Measurements from ENCODE around the gene CTSC.
A peak's percentile ranks its signal among the peaks of the same experiment; 100 is the strongest.
"Not testable (repeated sequence)": the region's sequence is repeated elsewhere in the genome, so short reads cannot be mapped to it uniquely, and the experiment has no call there.

CTSC gene

DNA sequence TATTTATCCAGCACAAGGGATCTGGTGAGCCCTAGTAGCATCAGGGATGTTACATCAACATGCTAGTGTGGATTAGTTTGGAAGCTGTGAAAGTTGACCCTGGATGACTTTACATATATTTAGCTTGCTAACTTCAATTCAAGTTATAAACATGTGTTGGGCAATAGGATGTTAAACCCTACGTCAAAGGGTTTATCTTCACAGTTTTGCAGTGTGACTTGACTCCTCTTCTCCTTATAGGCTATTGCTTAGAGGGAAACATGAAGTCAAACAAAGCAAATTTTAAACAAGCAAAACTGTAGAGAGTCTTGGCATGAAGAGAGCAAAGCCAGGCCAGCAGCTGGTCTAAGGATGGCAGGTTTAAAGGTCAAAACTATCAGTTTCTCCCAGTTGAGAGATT, 11.3 kb upstream of the CTSC start:
- no peak for DNase-seq

DNA sequence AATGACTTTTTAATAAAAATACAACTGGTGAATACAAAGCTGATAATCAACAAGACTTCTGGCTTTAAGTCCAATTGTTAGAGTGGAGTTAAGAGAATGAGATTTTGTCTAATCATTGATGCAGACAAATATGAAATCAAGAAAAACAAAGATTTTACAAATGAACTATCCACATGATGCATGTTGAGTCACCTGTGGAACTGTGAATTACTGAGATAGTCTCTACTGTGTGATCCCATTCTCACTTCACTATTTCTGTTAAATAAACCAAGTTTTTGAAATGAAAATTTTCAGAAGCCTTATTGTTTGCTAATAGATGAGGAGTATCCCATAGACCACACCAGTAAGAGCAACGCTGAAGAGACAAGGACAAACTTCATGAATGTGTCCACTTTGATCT, 8.4 kb upstream of the CTSC start:
- DNase-seq = no peak

DNA sequence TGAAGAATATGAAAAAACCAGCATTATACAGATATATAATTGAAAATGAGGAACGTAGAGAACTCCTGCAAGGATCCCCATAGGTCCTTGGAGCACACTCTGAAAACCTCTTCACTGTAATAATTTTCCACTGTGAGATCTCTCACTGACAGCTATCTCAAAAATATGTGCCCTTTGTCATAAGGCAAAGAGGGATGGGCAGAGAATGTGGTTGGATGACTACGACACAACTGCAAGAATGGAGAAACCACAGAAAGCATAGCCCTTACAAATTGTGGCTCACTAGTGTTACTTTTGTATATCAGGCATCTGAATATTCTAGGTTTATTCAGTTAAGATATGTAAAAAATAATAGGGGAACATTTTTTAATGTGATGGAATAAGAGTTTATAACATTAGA, 7.9 kb upstream of the CTSC start:
- no peak for DNase-seq

DNA sequence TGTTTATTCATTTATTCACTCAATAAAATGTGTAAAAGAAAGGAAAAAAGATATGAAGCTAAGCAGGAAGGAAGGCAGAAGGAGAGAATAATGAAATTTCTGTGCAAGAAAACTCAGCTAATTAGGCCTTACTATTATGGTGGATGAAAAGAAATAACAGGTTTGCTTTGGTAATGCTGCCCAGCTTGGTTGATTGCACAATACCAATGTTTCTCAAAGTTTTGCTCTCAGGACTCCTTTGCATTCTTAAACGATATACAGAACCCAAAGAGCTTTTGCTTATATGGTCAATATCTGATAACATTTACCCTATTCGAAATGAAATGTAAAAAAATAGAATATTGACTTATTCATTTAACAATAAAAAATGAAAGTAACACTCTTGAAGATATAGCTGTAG, 7.3 kb upstream of the CTSC start:
- no peak for DNase-seq

DNA sequence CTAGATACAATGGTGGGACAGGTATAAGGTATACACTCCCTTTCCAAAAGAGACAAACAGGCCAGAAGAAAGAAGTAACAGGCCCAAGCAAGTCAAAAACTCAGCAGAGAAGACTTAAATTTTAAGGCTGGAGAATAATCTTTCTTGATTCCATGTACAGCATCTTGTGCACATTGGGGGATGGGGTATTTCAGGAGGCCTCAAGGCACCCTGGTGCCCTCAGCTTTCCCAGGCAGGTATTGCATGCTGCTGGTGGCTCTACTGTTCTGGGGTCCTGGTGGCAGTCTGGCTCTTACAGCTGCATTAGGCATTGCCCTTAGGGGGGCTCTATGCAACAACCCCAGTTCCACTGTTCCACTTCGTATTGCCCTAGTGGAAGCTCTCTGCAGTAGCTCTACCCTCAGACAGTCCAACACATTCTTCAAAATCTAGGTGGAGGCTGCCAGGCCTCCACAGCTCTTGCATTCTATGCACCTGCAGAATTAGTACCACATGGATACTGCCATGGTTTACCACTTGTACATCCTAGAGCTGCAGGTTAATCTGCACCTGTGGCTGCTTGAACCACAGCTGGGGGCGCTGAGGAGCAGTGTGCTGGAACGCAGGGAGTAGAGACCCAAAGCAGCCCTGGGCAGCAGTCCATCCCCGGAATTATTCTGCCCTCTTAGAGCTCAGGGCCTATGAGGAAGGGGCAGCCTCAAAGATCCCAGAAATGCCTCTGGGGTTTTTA, 4.2 kb upstream of the CTSC start:
- DNase-seq = no peak

DNA sequence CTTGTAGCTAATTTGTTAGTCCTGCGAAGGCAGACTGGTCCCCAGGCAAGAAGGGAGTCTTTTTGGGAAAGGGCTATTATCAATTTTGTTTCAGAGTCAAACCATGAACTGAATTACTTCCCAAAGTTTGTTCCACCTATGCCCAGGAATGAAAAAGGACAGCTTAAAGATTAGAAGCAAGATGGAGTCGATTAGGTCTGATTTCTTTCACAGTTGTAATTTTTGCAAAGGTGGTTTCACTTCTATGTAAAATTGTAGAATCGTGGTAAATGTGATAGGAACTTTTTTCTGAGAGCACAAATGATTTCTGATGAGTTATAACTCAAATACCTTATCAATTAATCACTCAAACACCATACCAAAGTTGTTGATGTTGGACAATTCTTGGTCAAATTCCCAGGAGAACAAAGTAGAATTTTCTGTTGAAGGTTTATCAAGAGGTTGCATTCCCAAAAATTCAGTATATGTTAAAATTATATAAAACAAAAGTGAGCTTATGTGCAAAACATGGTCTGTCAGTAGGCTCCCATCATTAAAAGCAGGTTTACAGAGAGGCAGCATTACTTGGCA, 2.9 kb upstream of the CTSC start:
- no peak for DNase-seq

DNA sequence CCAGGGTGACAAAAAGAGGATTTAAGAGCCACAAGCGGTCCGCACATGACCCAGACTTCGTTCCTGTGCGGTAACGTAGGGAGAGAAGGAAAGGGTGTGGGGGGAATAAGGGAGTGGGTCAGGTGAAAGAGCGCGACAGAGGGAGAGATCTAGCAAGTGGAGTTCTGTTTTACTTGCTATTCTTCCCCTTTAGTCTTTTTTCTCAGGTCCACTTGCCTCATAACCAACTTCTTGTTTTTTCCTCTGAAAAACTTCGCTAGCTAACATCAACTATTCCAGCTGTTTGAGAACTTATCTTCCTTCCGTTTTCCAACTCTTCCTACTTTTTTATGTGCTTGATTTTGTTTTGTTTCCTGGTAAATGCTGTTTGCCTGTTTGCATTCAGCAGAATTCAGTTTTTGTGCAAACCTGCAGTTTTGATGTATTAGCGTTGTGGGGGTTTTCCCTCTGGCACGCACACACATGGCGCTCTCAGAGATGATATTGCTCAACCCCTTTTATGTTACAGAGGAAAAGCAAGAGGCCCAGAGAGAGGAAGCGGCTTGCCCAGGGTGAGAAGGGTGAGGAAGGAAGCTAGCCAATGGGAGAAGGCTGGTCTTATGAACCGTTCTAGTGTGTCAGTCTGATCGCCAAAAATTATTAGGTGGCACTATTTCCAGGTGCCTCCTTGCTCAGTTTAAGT, 592 bp upstream of the CTSC start:
- peak; percentile 76 for DNase-seq

DNA sequence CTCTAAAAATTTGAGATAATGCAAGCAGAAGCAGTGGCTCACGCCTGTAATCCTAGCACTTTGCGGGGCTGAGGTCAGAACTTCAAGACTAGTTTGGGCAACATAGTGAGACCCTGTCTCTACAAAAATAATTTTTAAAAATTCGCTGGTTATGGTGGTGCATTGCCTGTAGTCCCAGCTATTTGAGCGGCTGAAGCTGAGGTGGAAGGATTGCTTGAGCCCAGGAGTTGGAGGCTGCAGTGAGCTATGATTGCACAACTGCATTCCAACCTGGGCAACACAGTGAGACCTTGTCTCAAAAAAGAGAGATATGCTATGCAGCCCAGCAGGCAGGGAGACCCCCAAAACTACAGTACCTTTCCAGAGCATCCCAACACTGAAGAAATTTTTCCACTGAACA, 2.3 kb downstream of the CTSC start:
- DNase-seq = no peak

DNA sequence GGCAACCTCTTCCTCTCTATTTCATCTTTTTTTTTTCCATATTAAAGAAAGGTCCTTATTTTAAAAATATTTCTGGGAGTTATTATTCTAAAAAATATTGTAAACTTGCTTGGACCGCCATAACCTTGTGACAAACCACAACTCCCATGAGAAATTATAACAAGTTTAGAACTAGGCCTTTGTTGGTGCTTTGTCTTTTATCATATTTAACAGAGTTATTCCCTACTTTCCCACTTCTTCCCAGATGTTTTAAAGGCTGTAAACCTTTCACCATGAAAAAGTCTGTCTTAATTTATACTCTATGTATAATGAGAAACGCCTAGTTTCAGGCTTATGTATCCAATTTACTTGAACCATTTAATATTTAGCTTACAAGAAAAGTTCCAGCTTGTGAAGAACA, 3.7 kb downstream of the CTSC start:
- DNase-seq = no peak

DNA sequence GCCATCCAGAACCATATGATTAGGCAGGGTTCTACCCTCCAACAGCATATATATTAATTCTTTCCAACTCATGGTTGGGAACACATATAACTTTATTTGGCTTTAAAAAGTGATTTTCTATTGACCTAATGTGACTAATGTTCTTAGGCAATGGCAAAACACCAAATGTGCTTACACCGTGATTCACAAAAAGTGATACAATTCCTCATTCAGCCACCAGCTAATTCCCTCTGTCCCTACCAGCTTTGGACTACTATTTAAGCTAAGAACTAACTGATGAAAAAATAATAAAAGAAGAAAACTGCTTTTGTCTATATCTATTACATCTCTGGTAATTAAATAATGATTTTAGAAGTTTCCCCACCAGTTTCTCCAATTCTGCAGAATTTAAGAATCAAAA, 4.7 kb downstream of the CTSC start:
- no peak for DNase-seq

DNA sequence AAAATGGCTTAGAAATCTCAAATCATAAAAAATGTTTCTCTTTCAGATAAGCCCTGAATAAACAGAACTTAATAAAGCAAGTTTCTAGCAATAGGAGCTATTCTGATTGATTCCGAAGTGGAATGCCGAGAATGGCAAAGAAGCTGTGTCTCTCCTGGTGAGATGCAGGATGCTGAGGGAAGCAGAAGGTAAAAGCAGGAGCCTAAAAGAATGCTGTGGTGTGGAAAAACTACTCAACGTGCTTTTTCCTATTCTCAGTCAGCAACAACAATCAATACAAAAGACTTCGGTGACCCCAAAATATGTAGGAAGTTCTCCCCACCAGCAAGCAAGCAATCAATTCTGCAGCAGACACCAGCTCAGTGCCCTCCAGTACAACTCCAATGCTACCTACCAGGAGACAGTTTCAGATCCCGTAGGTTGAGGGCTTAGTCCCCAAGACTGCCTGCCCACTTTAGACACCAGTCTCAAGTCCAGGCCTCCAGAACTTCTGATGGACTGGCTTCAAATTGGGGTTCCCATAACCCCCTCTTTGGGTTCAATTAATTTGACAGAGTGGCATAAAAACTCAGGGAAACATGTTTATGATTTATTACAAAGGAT, 6.6 kb downstream of the CTSC start:
- DNase-seq = no peak

DNA sequence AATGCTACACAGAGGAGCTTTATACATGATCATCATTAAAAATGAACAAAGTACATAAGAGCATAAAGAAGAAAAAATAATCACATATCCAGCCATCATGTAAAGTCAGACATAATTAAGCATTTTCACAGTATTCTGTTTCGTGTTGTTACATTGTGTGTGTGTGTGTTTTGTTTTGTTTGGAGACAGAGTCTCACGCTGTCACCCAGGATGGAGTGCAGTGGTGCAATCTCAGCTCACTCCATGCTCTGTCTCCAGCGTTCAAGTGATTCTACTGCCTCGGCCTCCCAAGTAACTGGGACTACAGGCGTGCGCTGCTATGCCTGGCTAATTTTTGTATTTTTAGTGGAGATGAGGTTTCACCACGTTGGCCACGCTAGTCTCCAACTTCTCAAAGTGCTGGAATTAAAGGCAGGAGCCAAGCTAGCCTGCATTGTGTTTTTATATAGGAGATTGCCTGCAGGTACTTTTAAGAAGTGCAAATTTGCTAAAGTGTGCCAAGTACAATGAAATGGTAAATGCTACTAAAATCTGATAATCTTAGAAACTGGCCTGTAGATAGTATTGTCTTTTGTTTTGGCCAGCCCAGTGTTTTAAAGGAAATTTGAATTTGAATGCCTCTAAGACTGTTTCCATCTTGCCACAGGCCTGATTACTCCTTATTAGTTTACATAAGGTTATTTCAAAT, 7.8 kb downstream of the CTSC start:
- DNase-seq = no peak

DNA sequence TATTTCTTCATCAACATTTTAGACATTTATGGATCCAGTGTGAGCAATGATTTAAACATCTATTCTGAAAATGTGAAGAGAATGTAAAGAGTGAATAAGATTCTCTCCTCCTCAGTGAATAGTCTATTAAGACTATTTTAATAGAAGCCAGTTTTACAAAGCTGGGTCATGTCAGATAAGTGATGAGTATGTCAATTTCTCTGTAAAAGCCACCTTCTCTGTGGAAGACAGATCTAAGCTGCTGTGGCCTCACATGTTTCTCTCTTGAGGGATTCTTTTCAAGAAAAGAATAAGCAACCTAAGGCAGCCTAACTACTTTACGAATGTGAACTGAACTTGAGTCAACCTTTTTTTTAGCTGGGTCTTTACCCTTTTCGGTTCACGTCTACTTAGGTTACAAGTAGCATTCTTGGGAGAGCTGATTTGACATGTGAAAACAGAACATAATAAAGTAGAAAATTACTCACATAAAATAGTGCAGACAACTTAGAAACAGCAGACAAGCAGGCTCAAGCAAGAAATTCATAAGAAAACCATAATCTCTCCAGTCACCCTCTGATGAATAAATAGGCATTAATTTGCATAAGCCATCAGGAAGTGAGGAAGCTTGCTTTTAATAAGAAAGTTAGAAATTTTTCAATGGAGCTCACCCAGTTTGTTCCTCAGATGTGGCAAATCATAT, 9.9 kb downstream of the CTSC start:
- no peak for DNase-seq

DNA sequence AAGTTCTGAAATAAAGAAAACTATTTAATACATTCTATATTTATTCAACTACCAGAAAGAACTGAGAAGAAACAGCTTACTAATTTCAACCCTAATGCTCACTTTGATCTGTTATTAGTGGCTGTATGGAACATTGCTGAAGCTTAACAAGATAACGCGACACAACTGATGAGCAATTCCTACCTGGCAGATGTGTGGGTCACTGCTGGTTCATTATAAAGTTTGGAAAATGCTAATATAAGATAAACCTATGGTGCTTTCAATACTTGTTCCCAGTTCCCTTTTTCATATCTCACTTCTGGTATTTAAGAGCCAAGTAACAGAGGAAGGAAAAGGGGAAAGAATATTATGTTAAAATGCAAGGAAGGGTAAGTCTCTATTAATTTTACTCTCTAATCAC, 10.5 kb downstream of the CTSC start:
- DNase-seq = no peak

DNA sequence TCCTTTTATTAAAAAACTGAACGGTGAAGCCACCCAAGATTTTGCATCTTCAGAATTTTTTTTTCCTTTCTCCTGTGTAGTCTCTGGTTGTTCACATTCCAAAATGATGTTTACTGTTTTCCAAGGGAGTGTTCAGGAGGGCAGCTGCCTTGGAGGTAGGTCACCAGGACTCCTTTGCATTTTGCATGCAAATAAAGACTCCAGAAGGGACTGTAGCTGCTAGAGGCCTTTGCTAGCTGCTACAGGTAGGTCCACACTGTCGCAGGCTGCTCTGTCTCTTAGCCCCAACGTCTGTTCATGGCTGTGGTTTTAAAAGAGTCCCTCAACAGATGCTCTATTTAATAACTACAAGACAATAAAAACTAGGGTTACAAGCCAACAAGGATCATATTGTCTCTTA, 11.4 kb downstream of the CTSC start:
- no peak for DNase-seq

DNA sequence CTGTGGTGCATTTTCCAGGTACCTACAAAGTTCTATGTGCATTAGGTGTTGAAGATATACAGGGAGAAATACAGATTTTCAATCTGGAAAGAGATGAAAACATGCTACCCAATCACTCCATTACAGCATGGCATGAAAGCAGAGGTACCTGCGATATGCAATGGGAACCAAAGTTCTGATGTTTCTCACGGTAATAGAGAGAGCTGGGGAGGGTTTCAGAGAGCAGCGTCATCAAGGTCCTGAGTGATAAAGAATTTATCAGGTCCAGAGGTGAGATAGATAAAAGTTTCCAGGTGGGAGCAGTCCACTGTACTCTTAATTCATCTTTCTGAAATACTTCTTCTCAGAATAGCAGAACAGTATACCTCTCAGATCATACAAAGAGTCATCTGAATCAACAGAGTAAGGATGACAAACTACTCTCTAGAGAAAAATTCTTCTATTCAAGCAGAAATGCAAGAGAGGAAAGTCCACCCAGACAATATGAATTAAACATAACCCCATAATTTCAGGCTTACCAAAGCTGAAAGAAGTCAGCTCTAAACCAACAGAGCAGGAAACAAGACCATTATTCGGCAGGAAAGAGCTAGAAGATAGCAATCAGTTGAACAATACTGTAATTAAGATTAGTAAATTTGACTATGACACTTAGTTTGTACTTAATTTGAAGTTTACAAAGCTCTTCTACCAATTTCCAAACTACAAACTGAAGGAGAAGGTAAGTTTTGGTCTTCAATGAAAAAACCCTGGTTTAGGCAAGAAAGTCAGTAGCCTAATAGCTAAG, 12.8 kb downstream of the CTSC start:
- no peak for DNase-seq

DNA sequence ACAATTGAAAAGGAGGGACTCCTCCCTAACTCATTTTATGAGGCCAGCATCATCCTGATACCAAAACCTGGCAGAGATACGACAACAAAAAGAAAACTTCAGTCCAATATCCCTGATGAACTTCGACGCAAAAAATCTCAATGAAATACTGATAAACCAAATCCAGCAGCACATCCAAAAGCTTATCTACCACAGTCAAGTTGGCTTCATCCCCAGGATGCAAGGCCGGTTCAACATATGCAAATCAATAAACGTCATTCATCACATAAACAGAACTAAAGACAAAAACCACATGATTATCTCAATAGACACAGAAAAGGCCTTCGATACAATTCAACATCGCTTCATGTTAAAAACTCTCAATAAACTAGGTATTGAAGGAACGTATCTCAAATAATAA, 14.7 kb downstream of the CTSC start:
- not testable (repeated sequence) for DNase-seq

DNA sequence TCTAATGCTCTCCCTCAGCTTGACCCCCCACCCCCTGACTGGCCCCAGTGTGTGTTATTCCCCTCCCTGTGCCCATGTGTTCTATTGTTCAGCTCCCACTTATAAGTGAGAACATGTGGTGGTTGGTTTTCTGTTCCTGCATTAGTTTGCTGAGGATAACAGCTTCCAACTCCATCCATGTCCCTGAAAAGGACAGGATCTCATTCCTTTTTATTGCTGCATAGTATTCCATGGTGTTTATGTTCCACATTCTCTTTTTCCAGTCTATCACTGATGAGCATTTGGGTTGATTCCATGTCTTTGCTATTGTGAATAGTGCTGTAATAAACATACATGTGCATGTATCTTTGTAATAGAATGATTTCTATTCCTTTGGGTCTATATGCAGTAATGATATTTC, 16.1 kb downstream of the CTSC start:
- not testable (repeated sequence) for DNase-seq

DNA sequence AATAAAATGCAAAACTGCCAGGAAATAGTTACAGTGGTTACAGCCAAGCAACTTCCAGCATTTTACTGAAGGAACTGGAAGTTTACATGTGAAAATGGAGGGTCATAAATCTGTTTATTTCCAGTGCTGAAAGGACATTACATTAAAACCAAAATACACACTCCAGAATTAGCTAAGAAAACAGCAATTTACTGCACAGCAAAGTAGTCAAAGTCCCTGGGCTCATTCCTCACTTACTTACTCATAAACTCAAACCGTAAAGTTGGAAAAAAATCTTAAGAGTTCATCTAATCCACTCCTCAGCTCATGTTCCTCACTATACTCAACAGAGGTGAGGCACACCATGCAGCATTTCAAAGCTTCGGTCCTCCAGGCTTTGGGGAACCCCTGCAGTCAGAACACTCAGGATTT, 17.4 kb downstream of the CTSC start:
- no peak for DNase-seq

DNA sequence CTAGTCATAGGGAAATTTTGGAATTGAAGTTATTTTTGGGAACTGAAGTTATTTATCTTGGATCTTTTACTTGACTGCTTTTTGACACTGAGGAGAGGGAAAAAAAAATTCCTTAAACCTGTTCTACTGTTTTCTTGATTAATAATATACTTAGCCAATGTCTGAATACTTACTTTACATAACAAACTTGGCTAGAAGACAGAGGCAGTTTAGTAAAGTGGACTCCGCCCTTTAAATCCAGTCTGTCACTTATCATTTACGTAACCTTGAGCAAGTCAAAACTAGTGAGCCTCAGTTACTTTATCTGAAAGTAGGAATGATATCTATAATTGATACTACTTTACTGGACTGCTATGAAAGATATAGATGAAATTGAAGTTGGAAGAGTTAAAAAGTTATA, 19.5 kb downstream of the CTSC start:
- no peak for DNase-seq

DNA sequence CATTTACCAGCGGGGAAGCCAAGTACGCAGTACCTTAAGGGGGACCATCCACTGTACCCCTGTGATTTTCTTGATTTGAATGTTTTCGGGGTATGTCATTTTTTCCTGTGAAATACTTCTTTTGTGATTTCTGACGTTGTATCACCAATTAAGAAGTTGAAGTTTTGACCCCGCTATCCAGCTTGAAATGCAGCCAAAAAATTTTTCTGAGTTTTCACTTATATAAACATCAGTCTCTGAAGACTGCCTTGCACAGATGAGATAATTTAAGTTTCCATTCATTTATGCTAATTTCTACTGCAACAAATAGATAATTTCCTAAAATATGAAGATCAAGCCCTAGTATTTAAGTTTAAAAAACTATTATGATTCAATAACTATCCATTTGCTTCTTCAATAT, 20.0 kb downstream of the CTSC start:
- DNase-seq = no peak

DNA sequence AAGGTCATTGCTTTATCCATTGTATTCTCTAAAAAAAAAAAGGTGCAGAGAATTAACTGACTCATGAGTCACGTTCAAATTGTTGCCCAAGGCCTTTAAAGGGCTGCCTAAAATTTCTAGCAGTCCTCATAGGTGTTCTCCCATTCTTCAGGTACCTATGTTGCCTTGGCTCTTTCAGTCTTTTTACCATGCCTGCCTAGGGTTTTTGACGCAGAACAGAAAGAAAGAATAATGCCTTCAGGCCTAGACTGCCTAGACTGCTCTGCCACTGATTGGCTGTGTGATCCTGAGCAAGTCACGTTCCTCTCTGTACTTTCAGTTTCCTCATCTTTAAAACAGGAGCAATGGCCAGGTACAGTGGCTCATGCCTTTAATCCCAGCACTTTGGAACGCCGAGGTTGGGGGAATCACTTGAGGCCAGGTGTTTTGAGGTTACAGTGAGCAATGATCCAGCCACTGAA, 21.5 kb downstream of the CTSC start:
- DNase-seq = no peak

Measured in activated CD4-positive, alpha-beta T cell treated with anti-CD3 and anti-CD28 coated beads for 48 hours (primary cell).